ENCODE results near the gene USHBP1.

The USHBP1 gene

DNA sequence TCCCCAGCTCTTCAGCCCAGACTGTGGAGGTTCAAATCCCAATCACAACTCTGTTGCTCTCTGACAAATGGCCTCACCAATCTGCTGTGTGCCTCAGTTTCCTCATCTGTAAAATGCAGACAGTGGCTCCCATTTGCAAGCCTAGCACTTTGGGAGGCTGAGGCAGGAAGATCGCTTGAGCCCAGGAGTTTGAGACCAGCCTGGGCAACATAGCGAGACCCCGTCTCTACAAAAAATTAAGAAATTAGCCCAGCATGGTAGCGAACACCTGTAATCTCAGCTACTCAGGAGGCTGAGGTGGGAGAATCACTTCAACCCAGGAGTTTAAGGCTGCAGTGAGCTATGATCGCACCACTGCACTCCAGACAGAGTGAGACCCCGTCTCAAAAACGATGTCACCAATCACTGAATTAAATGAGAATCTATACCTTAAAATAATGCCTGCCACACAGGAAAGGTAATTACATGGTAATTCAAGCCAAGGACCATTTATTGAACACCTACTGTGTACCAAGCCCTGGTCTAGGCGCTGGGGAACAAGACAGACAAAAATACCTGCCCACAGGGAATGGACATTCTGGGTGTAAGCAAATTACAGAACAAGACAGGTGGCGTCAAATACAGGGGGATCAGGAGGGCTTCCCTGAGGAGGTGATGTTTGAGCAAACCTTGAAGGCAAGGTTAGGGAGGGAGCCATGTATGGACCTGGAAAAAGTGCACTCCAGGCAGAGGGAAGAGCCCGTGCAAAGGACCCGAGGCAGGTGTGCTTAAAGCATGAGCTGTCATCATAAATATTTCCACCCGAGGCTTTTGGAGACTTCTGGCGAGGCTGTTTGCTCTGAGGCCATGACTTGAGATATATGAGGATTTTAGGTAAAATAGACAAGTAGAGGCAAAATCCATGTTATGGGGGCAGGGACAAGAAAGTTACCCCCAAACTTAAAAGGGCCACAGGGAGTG is 26.5 kb downstream of the USHBP1 start:
- DNase-seq (ENCODE audit: low read depth) = no peak

DNA sequence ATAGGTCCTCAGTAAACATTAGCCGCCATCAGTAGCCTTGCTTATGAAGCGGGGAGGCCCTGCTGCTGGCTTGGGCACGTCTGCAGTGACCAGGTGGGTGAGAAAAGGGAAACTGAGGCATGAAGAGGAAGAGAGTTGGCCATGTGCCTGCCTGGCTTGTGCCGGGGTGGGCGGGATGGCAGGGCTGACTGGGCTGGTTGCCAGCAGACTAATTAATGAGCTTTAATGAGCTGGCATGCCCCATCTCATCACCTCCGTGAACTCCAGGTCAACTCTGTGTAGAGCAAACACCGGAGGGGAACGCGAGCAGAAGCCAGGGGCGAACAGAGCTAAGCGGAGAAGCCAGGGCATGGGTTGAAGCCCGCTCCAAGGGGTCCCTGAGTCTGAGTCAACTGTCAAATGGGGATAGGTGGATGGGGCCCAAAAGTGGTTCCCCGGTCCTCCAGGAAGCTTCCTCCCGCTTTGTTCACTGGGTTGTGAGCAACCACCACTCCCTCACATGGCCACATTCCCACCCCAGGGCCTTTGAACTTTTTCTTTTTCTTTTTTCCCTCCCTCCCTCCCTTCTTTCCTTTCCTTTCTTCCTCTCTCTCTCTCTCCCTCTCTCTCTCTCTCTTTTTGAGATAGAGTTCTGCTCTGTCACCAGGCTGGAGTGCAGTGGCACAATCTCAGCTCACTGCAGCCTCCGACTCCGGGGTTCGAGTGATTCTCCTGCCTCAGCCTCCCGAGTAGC is 27.6 kb downstream of the USHBP1 start:
- no peak for DNase-seq (ENCODE audit: low read depth)

DNA sequence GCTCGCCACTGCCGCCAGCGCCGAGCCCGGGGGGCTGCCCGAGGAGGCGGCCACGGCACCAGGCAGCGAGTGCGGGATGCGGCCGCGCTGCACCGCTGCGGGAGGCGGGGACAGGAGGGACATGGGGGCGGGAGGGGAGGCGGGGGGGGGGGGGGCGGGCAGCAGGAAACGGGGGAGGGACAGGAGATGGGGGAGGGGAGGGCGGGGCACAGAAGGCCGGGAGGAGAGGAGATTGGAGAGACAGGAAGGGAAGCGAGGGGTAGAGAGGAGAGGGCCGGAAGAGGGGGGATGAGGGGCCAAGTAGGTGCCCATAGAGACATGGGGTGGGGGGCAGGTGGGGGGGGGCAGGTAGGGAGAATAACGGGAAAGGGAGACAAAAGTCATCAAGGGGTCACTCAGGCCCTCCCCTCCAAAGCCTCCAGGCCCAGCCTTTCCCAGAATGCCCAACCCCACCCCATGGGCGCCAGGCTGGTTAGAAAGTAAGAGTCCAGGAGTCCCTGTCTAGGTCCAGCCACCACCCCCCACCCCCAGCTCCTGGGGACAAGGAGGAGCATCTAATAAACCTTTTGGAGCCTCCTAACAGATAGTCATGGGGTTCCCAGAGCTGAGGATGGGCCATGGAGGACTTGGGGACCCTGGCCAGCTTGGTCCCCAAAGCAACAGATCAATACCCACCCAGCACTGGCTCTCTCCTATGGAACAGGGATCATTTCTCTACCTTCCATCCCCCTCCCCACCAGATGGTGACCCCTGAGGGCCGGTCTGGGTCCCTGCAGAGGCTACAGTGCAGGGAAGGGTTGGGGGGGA is 28.4 kb downstream of the USHBP1 start:
- no peak for DNase-seq (ENCODE audit: low read depth)

DNA sequence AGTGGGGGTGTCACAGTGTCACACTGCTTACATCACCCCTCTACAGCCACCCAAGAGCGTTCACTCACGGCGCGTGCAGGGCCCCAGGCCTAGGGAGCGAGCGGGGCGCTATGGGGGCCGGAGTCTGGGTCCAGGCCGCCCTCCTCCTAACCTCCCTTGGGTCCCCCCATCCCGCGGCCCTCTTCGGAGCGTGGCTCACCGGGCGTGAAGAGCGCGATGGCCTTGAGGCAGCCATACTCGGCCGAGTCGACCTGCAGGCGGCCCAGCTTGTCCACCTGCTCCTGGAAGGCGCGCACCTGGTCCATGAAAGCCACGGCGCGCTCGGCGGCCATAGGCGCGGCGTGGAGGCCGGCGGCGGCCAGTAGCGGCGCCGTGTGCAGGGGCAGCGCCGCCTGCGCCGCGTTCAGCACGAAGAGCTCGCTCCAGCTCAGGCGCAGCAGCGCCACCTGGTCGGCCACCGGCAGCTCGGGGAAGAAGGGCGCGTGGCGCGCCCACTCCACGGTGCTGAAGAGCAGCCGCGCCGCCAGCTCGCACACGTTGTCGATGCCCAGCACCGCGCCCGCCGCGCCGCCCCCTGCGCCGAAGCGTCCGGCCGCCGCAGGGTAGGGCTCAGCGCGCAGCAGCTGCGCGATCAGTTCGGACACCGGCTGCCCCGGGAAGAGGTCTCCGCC is 29.1 kb downstream of the USHBP1 start:
- peak; percentile 61 for DNase-seq (ENCODE audit: low read depth)

DNA sequence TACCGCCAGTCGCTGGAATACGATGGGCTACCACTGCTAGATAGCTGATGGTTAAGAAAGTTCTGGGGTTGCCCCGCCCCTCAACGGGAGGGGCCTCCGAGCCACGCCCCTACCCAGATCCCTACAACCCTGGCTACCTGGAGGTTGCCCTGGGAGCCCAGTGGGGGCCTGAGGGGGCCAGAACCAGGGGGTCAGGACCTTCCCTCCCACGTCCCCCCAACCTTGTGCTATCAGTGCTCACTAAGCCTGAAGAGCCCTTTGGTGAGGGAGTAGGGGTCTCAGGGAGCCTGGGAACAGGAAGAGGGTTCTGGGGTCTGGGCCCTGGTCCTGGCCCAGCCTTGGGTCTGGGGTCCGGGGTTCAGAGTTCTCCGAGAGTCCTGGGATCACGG is 29.6 kb downstream of the USHBP1 start:
- DNase-seq (ENCODE audit: low read depth) = peak; percentile 33

DNA sequence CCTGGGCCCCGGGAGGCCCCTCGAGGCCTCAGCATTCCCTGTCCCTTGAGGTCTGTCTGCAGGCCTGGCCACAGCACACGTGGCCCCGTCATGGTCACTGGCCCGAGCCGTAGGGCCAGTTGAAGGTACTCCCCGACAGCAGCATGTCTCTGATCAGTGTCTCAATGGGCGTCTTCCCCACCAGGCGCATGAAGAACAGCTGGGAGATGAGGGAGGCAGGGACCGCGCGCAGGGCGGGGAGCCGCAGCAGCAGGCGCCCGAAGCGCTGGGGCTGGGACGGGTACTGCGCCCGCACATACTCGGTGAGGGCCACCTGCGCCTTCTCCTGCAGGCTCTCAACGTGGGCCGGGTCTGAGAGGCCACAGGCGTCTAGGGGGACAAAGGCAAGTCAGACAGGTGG is 32.3 kb downstream of the USHBP1 start:
- no peak for DNase-seq (ENCODE audit: low read depth)

DNA sequence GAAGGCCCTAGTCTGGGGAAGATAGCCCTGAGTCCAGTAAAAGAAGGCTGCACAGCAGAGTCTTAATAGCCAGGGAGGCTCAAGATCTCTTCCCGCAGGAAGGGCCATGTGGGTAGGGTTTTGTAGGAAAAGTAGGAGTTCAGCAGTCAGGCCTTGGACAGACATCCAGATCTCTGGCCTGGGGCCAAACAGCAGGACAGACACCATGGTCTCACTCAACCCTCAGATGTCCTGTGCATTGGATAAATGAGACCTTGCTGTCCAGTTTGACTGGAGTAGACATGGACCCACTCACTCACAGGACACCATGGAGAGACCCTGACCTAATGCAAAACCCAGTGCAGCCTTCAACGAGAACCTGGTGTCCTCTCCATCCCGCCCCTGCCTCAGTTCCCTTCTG is 34.7 kb downstream of the USHBP1 start:
- DNase-seq (ENCODE audit: low read depth) = no peak

DNA sequence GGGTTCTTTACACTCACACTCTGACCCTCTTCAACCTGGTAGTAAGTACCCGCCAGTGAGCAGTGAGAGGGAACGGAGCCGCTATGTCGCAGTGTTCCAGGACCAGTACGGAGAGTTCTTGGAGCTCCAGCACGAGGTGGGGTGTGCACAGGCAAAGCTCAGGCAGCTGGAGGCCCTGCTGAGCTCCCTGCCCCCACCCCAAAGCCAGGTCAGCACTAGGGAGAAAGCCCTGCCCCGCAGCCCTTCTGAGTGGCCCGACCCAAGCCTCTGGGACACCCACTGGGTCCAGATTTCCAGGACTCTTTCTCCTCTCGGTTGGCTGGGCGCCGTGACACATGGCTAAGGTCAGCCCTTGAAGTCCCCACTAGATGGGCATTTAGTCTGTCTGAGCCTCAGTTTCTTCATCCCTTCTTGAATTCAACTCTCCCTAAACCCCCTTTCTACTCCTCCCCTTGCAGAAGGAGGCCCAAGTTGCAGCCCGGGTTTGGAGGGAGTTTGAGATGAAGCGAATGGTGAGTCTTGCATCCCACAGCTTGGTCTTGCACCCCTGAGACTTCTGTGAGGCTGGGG is 36.7 kb downstream of the USHBP1 start:
- no peak for DNase-seq (ENCODE audit: low read depth)

DNA sequence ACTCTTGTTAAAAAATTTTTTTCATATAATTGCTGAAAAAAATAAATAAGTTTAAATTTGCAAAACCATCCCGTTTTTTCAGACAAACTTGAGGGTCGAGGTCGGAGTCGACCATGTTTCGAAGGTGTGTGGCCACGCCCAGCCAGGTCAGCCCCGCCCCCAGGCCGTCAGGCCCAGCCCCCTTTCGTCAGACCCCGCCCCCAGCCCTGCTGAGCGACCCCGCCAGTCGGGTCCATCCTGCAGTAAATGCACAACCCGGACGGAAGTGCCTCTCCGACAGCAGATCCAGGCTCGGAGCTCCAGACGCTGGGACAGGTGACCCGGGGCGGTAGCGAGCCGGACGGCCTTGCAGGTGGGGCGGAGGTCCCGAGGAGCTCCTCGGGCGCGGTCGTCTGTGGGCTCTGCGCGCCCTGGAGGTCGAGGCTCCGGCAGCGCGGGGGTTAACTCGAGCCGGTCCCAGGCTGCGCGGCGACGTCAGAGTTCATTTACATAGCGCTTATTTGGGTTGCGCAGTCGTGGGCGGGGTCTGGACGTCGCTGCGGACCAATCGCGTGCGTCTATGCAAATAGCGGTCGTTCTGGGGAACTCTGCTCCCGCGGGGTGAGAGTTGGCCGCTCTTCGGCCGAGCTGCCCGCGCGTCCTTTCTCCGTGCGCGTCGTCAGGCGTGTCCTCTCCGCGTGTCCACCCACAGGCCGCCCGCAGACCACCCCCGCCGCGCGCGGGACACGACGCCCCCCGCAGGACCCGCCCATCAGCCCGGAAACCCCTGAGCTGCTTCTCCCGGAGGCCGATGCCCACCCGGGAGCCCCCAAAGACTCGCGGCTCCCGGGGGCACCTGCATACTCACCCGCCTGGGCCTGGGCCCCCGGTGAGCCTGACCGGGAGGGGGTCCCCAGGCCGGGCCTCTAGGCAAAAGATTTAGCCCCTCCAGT is 38.3 kb downstream of the USHBP1 start, which contains the start of gene OCEL1:
TSS of gene OCEL1 (plus strand) at position 225 of the 932 bp plus-strand sequence. CDS start at position 247, 22 bp downstream.
- peak; percentile 96 for DNase-seq (ENCODE audit: low read depth)

DNA sequence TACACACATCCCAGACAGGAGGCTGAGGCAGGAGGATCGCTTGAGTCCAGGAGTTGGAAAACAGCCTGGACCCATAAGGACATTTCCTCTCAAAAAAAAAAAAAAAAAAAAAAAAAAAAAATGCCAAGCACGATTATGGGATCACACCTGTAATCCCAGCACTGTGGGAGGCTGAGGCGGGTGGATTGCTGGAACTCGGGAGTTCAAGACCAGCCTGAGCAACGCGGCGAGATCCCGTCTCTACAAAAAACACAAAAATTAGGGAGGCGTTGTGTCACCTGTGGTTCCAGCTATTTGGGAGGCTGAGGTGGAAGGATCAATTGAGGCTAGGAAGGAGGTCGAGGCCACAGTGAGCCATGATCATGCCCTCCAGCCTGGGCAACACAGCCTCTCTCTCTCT is 39.5 kb downstream of the USHBP1 start:
- DNase-seq (ENCODE audit: low read depth) = no peak

DNA sequence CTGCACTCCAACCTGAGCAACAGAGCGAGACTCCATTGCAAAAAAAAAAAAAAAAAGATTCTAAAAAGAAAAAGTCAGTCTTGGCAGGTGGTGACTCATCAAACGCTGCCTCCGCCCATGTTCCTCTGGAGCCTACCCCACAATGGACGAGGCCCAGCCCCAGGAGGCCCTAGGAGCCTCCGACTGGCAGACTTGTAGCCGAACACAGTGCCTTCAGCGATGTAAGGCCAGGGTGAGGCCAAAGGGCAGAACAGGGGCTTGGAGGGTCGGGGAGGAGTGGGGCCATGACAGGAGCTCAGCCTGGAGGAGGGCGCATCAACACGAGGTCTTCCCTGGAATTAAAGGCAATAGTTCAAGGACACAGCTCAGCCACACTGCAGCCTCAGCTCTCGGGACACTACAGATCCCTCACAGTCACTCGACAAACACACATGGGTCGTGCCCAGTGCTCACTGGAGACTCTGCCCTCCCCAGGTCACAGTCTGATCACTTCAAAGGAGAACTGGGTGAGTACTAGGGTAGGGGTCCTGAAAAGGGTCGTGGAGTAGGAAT is 44.3 kb downstream of the USHBP1 start:
- DNase-seq (ENCODE audit: low read depth) = no peak

DNA sequence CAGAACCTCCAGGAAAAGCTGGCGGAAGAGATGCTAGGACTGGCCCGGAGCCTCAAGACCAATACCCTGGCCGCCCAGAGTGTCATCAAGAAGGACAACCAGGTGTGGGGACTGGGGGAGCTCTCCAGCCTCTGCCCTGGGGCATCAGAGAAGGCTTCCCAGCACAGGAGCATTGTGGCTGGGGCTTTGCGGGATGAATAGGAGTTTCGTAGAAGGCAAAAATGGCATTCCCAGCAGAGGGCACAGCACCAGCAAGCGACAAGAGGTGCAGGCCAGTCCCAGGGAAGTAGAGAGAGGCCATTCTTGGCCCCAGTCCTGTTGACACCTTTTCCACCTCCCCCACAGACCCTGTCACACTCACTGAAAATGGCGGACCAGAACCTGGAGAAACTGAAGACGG is 45.3 kb downstream of the USHBP1 start:
- no peak for DNase-seq (ENCODE audit: low read depth)

DNA sequence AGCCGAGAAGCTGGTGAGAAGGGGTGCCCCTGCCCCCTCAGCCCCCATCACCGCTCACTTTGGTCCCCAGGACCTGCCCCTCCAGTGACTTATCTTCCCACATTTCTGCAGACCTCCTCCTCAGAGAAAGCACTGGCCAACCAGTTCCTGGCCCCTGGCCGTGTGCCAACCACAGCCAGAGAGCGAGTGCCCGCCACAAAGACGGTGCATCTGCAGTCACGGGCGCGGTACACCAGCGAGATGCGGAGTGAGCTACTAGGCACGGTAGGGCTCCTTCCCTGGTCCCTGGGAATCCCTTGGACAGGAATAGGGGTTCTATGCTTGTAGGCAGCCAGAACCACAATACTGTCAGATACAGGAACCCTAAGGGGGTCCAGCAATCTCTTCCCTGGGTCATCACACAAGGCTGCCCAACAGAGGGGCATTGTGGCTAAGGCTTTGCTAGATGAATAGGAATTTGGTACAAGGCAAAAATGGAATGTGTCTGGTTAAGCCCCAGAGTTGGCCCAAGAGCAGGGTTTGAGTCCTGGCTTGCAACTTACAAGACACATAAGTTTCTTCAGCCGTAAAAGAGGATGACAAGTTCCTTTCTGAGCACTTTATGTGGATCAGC is 48.4 kb downstream of the USHBP1 start:
- DNase-seq (ENCODE audit: low read depth) = no peak

DNA sequence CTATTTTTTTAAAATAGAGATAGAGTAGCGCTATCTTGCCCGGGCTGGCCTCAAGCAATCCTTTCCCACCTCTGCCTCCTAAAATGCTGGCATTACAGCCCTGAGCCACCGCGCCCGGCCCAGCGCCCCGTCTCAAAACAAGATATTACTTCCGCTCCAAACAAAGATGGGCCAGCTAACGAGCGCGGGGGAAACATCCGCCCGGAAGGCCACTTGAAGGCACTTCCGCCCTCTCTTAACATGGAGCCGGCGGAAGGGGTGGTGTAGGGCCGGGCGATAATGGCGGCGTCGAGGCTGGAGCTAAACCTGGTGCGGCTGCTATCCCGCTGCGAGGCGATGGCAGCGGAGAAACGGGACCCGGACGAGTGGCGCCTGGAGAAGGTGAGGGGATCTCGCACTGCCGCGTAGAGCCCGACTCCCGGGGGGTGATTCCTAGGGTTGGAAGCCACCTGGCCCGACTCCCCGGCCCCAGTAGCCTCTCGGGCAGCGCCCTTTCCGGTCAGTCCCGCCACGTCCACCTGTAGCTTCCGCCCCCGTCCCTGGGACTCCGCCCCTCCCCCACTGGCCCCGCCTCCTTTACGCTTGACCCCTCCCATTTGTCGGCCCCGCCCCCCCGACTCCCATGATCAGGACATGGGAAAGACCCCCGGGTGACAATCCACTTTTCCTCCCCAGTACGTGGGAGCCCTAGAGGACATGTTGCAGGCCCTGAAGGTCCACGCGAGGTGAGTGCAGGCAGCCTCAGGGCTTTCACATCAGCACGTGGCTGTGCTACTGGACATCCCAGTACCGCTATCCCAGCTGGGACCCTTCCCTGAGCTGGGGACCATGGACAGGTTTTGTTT is 49.2 kb downstream of the USHBP1 start, which contains the start of gene USE1:
TSS of gene USE1 (plus strand) at position 231 of the 845 bp plus-strand sequence. CDS start at position 280, 49 bp downstream.
- peak; percentile 83 for DNase-seq (ENCODE audit: low read depth)

DNA sequence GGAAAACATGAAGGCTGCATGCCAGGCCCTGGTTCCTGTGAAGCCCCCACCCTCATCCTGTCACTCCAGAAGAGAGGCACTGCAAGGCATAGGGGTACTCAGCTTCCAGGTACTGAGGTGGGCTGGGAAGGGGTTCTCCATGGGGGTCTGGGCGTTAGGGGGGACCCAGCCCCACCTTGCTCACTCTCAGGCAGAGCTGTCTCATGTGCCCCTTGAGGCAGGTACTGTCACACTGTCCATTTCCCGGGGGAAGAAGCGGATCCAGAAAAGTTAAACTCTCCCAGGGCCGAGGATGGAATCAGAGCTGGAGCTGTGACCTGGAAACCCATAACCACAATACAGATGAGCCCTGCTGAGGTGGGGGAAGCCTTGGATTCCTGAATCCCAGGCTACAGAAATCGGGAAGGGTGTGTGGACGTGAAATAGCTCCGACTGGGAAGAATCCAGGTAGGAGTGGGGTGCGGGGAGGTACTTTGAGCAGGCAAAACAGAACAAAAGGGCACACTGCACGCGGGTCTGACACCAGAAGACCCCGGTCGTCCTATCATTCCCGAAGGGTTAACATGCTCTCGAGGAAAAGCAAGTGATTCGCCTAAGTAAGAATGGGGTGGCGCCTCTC is 49.9 kb downstream of the USHBP1 start:
- no peak for DNase-seq (ENCODE audit: low read depth)

DNA sequence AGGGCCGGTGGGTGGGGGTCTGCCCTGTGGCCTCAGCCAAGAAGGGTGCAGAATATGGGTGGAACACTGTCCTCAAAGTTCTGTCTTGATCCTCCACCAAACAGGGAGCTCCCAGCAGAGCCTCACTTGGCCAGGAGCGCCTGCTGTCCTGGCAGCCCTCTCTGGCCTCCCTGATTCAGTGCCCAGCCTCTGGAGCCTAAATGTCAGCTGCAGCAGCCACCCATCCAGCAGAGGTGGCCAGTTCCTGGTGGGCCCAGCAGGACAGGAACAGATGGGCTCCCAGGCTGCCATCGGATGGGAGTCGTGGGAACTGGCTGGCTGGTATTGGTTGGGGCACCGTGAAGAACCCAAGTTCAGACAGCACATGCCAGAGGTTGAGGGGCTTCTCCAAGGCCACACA is 51.2 kb downstream of the USHBP1 start:
- DNase-seq (ENCODE audit: low read depth) = no peak

DNA sequence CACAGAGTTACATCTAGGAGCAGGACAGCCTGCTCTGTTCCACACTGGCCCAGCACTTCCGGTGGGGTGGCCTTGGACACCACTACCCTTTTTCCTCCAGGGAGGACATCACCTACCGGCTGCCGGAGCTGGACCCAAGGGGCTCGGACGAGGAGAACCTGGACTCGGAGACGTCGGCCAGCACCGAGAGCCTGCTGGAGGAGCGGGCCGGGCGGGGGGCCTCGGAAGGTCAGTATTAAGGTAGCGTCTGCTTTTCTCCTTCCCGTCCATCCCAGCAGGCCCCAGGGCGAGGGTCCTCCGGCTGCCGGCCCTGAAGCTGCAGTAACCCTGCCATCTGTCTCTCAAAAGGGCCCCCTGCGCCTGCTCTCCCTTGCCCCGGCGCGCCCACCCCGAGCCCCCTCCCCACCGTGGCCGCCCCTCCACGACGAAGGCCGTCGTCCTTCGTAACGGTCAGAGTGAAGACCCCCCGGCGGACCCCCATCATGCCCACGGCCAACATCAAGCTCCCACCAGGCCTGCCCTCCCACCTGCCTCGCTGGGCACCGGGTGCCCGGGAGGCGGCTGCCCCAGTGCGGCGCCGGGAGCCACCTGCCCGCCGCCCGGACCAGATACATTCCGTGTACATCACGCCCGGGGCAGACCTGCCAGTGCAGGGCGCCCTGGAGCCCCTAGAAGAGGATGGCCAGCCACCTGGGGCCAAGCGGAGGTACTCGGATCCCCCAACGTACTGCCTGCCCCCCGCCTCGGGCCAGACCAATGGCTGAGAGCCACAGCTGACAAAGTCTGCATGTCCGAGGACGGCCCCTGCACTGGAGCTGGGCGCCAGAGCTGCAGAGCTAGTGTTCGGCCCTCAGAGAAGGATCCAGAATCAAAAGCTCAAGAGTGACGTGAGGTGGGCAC is 52.7 kb downstream of the USHBP1 start:
- no peak for DNase-seq (ENCODE audit: low read depth)

Measured in T follicular helper cell (primary cell).